ENCODE data around the gene ARHGAP12. TPM values are rescaled to one million over a fixed set of nuclear protein-coding genes. Genes with fewer than 3 reads are reported as not detected.
"Not testable (repeated sequence)": the region's sequence is repeated elsewhere in the genome, so short reads cannot be mapped to it uniquely, and the experiment has no call there.

The ARHGAP12 gene
- total RNA-seq, 1 donor from 2014 or later, result 68.9 TPM

DNA sequence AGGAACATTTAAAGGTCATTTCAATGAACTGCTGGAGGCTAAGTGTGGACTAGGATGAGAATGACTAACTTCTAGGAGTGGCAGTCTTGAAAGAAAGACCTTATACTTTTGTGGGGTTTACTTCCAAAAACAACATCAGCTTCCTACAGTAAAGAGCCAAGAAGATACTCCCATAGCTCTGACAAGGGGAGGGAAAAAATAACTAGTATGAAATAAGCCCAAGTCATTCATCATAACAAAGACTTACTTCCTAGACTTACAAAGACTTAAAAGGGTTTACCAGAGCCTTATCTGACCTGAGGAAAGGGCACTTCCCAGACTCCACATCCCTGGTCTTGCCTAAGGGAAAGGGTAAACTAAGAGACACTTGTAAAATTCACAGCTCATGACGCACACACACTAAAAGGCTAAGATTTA, 31.7 kb downstream of the ARHGAP12 start:
- peaks cover 86% of the 10 kb centered on the region for H3K79me2 ChIP-seq (ENCODE audit: low read depth)
- H3K9ac ChIP-seq, result no peak overlapping the region
- TF ChIP-seq, protein P1, sequence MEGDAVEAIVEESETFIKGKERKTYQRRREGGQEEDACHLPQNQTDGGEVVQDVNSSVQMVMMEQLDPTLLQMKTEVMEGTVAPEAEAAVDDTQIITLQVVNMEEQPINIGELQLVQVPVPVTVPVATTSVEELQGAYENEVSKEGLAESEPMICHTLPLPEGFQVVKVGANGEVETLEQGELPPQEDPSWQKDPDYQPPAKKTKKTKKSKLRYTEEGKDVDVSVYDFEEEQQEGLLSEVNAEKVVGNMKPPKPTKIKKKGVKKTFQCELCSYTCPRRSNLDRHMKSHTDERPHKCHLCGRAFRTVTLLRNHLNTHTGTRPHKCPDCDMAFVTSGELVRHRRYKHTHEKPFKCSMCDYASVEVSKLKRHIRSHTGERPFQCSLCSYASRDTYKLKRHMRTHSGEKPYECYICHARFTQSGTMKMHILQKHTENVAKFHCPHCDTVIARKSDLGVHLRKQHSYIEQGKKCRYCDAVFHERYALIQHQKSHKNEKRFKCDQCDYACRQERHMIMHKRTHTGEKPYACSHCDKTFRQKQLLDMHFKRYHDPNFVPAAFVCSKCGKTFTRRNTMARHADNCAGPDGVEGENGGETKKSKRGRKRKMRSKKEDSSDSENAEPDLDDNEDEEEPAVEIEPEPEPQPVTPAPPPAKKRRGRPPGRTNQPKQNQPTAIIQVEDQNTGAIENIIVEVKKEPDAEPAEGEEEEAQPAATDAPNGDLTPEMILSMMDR (IDR thresholded peaks at IDR 0.05), result no peak
- TF ChIP-seq EZH2 (IDR thresholded peaks at IDR 0.05), result no peak
- TF ChIP-seq EZH2phosphoT487 (IDR thresholded peaks at IDR 0.05), result no peak
- H3K36me3 ChIP-seq, result peaks cover 6% of the 10 kb centered on the region
- no peak for DNase-seq (ENCODE audit: low spot score)
- Mint-ChIP-seq H3K4me1 (no peaks in the 10 kb centered on the region), H3K36me3 (peaks cover 53% of the 10 kb centered on the region), H3K27ac (no peak overlapping the region), H3K27me3 (ENCODE audit: insufficient read depth, low read depth) (no peaks in the 10 kb centered on the region), H3K4me3 (no peak overlapping the region), H3K9me3 (peaks cover 60% of the 10 kb centered on the region)
- H3F3A ChIP-seq (ENCODE audit: low read depth), result no peaks in the 10 kb centered on the region
- H3K27ac ChIP-seq, result peak overlapping the region; percentile 46
- H3K4me3 ChIP-seq, result no peak overlapping the region
- no peaks in the 10 kb centered on the region for H3K9me3 ChIP-seq (ENCODE audit: low read depth)
- no peaks in the 10 kb centered on the region for H3K27me3 ChIP-seq
- H3K4me2 ChIP-seq, result no peak overlapping the region
- no peaks in the 10 kb centered on the region for H3K4me1 ChIP-seq
- peaks cover 5% of the 10 kb centered on the region for H4K20me1 ChIP-seq (ENCODE audit: low read depth)
- no peak overlapping the region for H2AFZ ChIP-seq (replicated peaks)

GRCh38 chr10:31895722-31896121, 32.9 kb downstream of the ARHGAP12 start:
- H3K9ac ChIP-seq; H3K27ac Mint-ChIP-seq; DNase-seq (ENCODE audit: low spot score); H3K27me3 ChIP-seq; H3K4me1 Mint-ChIP-seq; H3K27me3 Mint-ChIP-seq (ENCODE audit: insufficient read depth, low read depth); H2AFZ ChIP-seq (replicated peaks); H3K27ac ChIP-seq; H3F3A ChIP-seq (ENCODE audit: low read depth); H3K9me3 ChIP-seq (ENCODE audit: low read depth); H3K4me1 ChIP-seq; H3K4me2 ChIP-seq; H3K4me3 Mint-ChIP-seq; H3K36me3 ChIP-seq; H4K20me1 ChIP-seq (ENCODE audit: low read depth); H3K4me3 ChIP-seq: not testable (repeated sequence)
- peaks cover 56% of the 10 kb centered on the region for H3K36me3 Mint-ChIP-seq
- peaks cover 59% of the 10 kb centered on the region for H3K9me3 Mint-ChIP-seq
- H3K79me2 ChIP-seq (ENCODE audit: low read depth), result peaks cover 83% of the 10 kb centered on the region

DNA sequence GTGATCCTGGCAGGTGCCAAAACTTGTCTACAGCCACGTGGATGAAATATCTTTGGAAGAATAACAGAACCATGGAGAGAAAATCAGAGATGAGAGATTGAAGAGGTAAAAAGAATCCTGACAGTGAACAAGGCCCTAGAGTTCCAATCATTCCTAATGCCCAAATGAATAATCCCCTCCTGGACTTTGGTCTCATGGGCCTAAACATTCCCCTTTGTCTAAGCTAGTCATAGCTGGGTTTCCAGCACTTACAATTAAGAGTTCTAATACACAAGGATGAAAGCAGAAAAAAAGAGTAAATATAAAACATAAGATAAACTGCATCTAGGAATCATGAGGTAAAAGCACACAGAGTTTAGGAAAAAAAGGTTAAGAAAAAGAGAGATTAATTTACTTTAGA, 40.2 kb downstream of the ARHGAP12 start:
- no peaks in the 10 kb centered on the region for H3F3A ChIP-seq (ENCODE audit: low read depth)
- TF ChIP-seq EZH2 (IDR thresholded peaks at IDR 0.05), result no peak
- TF ChIP-seq, protein P1 (IDR thresholded peaks at IDR 0.05), result no peak
- no peak for TF ChIP-seq EZH2phosphoT487 (IDR thresholded peaks at IDR 0.05)
- no peaks in the 10 kb centered on the region for H3K36me3 ChIP-seq
- no peak overlapping the region for H3K4me2 ChIP-seq
- no peaks in the 10 kb centered on the region for H3K4me1 ChIP-seq
- peaks cover 80% of the 10 kb centered on the region for H3K79me2 ChIP-seq (ENCODE audit: low read depth)
- no peak overlapping the region for H3K27ac ChIP-seq
- H3K27ac Mint-ChIP-seq, result no peak overlapping the region
- peaks cover 29% of the 10 kb centered on the region for H3K36me3 Mint-ChIP-seq
- no peak overlapping the region for H3K4me3 Mint-ChIP-seq
- H3K9ac ChIP-seq, result no peak overlapping the region
- H3K27me3 Mint-ChIP-seq (ENCODE audit: insufficient read depth, low read depth), result no peaks in the 10 kb centered on the region
- H3K9me3 ChIP-seq (ENCODE audit: low read depth), result no peaks in the 10 kb centered on the region
- no peak for DNase-seq (ENCODE audit: low spot score)
- H3K27me3 ChIP-seq, result no peaks in the 10 kb centered on the region
- no peaks in the 10 kb centered on the region for H3K4me1 Mint-ChIP-seq
- H2AFZ ChIP-seq (replicated peaks), result no peak overlapping the region
- peaks cover 18% of the 10 kb centered on the region for H3K9me3 Mint-ChIP-seq
- H4K20me1 ChIP-seq (ENCODE audit: low read depth), result peaks cover 36% of the 10 kb centered on the region
- no peak overlapping the region for H3K4me3 ChIP-seq

DNA sequence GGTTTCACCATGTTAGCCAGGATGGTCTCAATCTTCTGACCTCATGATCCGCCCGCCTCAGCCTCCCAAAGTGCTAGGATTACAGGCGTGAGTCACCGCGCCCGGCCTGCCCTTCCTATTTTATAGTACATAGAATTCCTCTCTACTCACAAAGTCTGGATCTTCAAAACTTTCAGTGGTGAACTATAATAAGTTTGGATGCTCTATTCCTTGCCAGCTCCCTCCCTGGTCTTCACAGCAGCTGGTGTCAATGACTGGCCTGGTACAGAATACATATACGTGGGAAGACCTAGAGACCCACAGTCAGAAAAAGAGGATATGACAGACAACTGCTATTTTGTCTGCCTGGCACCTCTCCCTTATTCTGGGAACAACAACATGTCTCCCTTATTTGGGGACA, 40.8 kb downstream of the ARHGAP12 start:
- Mint-ChIP-seq H3K27ac (peak overlapping the region; percentile 7), H3K4me3 (no peak overlapping the region), H3K27me3 (ENCODE audit: insufficient read depth, low read depth) (no peaks in the 10 kb centered on the region), H3K4me1 (no peaks in the 10 kb centered on the region), H3K9me3 (peaks cover 14% of the 10 kb centered on the region), H3K36me3 (peaks cover 27% of the 10 kb centered on the region)
- H3K79me2 ChIP-seq (ENCODE audit: low read depth), result peaks cover 80% of the 10 kb centered on the region
- H2AFZ ChIP-seq (replicated peaks), result no peak overlapping the region
- TF ChIP-seq EZH2 (IDR thresholded peaks at IDR 0.05) (no peak), EZH2phosphoT487 (IDR thresholded peaks at IDR 0.05) (no peak)
- TF ChIP-seq, protein P1 (IDR thresholded peaks at IDR 0.05), result no peak
- peaks cover 36% of the 10 kb centered on the region for H4K20me1 ChIP-seq (ENCODE audit: low read depth)
- H3K4me1 ChIP-seq, result no peaks in the 10 kb centered on the region
- H3K4me3 ChIP-seq, result no peak overlapping the region
- H3K4me2 ChIP-seq, result no peak overlapping the region
- H3K36me3 ChIP-seq, result no peaks in the 10 kb centered on the region
- H3K27me3 ChIP-seq, result no peaks in the 10 kb centered on the region
- DNase-seq (ENCODE audit: low spot score), result no peak
- no peak overlapping the region for H3K27ac ChIP-seq
- no peaks in the 10 kb centered on the region for H3F3A ChIP-seq (ENCODE audit: low read depth)
- no peak overlapping the region for H3K9ac ChIP-seq
- H3K9me3 ChIP-seq (ENCODE audit: low read depth), result no peaks in the 10 kb centered on the region

All from neural progenitor cell (in vitro differentiated cells).